OCI-LY7 (cell line): Measurements from ENCODE around the gene EP300. TPM values are rescaled to one million over a fixed set of nuclear protein-coding genes. Genes with fewer than 3 reads are reported as not detected.

ENCODE experiments used
- BruUV-seq: library from RNA; stranded (reverse); fragments of 400-500 nt; replicated peaks from 2 replicates; lab custom pipeline; 2021; lab: Mats Ljungman, UMichigan
- CTCF ChIA-PET: fragments of 300-600 bp; sonication (Branson Sonifier 250); formaldehyde crosslinking; loops from one replicate; lab custom pipeline; 2022; ENCODE audit warnings: antibody characterized with exemption; ENCODE audit not compliant: unreplicated experiment; lab: Charles Lee
- POLR2A ChIA-PET: fragments of 300-600 bp; sonication (Branson Sonifier 250); formaldehyde crosslinking; loops from one replicate; lab custom pipeline; 2022; ENCODE audit warnings: antibody characterized with exemption; lab: Charles Lee
- DNase-seq: peaks from one replicate; pipeline ENCODE4 v3.0.0-alpha.2; 2015; ENCODE audit warnings: low spot score
- H2AFZ ChIP-seq: fragments of 200-600 bp; sonication (generic), shearing (Covaris generic); 2 replicates; pipeline ENCODE4 v1.6.1; 2014; ENCODE audit warnings: mild to moderate bottlenecking, antibody characterized with exemption, low read length, moderate library complexity
- H3K27ac ChIP-seq: fragments of 200-600 bp; sonication (generic); 2 replicates; pipeline ENCODE4 v1.5.1; 2014; ENCODE audit warnings: mixed run types, low read depth, mild to moderate bottlenecking, moderate library complexity, low read length, inconsistent platforms; ENCODE audit not compliant: poor library complexity, severe bottlenecking
- H3K36me3 ChIP-seq: fragments of 200-600 bp; sonication (generic); 2 replicates; pipeline ENCODE4 v1.6.1; 2014; ENCODE audit warnings: mild to moderate bottlenecking, antibody characterized with exemption, low read length, moderate library complexity, mixed read lengths; ENCODE audit not compliant: insufficient read depth
- H3K4me1 ChIP-seq: fragments of 200-600 bp; sonication (generic); 2 replicates; pipeline ENCODE4 v1.5.1; 2014; ENCODE audit warnings: mild to moderate bottlenecking, low read length; ENCODE audit not compliant: insufficient read depth, poor library complexity, severe bottlenecking
- H3K4me2 ChIP-seq: fragments of 200-600 bp; sonication (generic); 2 replicates; pipeline ENCODE4 v1.6.1; 2014; ENCODE audit warnings: mild to moderate bottlenecking, low read length
- H3K4me3 ChIP-seq: fragments of 200-600 bp; sonication (generic); 2 replicates; pipeline ENCODE4 v1.5.1; 2014; ENCODE audit warnings: mild to moderate bottlenecking, low read depth, low read length; ENCODE audit not compliant: poor library complexity, severe bottlenecking
- H3K79me2 ChIP-seq: fragments of 200-600 bp; sonication (generic); 2 replicates; pipeline ENCODE4 v1.6.1; 2016; ENCODE audit warnings: low read depth, mild to moderate bottlenecking, low read length, moderate library complexity, mixed read lengths; ENCODE audit not compliant: insufficient read depth
- H3K9me2 ChIP-seq: fragments of 200-600 bp; sonication (generic); 2 replicates; pipeline ENCODE4 v1.6.1; 2016; ENCODE audit warnings: mild to moderate bottlenecking, low read length, mixed read lengths; ENCODE audit not compliant: insufficient read depth
- H3K9me3 ChIP-seq: fragments of 200-600 bp; sonication (generic); 2 replicates; pipeline ENCODE4 v1.6.1; 2014; ENCODE audit warnings: mild to moderate bottlenecking, mixed run types, low read length, mixed read lengths
- H4K20me1 ChIP-seq: fragments of 200-600 bp; sonication (generic); 2 replicates; pipeline ENCODE4 v1.6.1; 2014; ENCODE audit warnings: mild to moderate bottlenecking, antibody characterized with exemption, low read length, moderate library complexity, mixed read lengths; ENCODE audit not compliant: insufficient read depth
- EZH2phosphoT487 ChIP-seq: fragments of 200-600 bp; sonication (generic); IDR thresholded peaks from 2 replicates; pipeline ENCODE4 v1.6.1; 2018; ENCODE audit warnings: low read depth, borderline replicate concordance, mild to moderate bottlenecking, mixed run types, antibody characterized with exemption, low read length, moderate library complexity, mixed read lengths
- intact Hi-C: fragments of 100-400 bp; cut with micrococcal nuclease; formaldehyde crosslinking; loops from one replicate; pipeline ENCODE4 v1.10.0; 2022; ENCODE audit not compliant: unreplicated experiment
- total RNA-seq, 2 experiments: library from RNA; depleted of rRNA in 1 of 2; stranded (reverse); fragments of >200 nt in 1 of 2; shearing (Covaris generic) in 1 of 2; gene quantifications; 2 replicates each; pipeline ENCODE4 v1.2.3, GENCODE V29; 2014 to 2022
- TF ChIP-seq, protein P1 (sequence below): fragments of 200-600 bp; sonication (generic); conservative IDR thresholded peaks from 2 replicates; pipeline ENCODE4 v1.5.1; 2014; ENCODE audit warnings: mild to moderate bottlenecking, antibody characterized with exemption, low read length, moderate library complexity, mixed read lengths

Gene EP300
- total RNA-seq, 2 experiments from 2014 or later, result 46.2 to 108 TPM

DNA sequence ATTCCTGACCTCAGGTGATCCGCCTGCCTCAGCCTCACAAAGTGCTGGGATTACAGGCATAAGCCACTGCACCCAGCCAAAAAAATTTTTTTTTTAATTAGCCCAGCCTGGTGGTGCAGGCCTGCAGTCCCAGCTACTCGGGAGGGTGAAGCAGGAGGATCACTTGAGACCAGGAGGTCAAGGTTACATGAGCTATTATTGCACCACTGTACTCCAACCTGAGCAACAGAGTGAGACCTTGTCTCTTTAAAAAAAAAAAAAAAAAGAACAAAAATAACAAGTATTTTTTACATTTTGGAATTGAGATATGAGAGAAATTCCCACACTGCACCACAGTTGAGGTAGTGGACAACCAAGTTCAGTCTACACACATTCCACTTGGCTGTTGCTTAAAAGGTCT, 99.1 kb downstream of the EP300 start:
- intact Hi-C loops, result no loop called here
- Histone ChIP-seq H3K79me2 (no peaks in the 10 kb centered on the region), H3K4me2 (no peak overlapping the region), H3K27ac (no peak overlapping the region), H3K36me3 (no peaks in the 10 kb centered on the region), H4K20me1 (no peaks in the 10 kb centered on the region), H3K9me2 (no peaks in the 10 kb centered on the region), H3K9me3 (no peaks in the 10 kb centered on the region), H3K4me3 (no peak overlapping the region), H2AFZ (no peak overlapping the region), H3K4me1 (no peaks in the 10 kb centered on the region)
- no peak for DNase-seq
- BruUV-seq, result no TSS peak
- TF ChIP-seq, protein P1, sequence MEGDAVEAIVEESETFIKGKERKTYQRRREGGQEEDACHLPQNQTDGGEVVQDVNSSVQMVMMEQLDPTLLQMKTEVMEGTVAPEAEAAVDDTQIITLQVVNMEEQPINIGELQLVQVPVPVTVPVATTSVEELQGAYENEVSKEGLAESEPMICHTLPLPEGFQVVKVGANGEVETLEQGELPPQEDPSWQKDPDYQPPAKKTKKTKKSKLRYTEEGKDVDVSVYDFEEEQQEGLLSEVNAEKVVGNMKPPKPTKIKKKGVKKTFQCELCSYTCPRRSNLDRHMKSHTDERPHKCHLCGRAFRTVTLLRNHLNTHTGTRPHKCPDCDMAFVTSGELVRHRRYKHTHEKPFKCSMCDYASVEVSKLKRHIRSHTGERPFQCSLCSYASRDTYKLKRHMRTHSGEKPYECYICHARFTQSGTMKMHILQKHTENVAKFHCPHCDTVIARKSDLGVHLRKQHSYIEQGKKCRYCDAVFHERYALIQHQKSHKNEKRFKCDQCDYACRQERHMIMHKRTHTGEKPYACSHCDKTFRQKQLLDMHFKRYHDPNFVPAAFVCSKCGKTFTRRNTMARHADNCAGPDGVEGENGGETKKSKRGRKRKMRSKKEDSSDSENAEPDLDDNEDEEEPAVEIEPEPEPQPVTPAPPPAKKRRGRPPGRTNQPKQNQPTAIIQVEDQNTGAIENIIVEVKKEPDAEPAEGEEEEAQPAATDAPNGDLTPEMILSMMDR, result no peak
- no peak for TF ChIP-seq EZH2phosphoT487
- CTCF ChIA-PET, result no interaction called here
- POLR2A ChIA-PET, result interaction anchor here (0.6 to 0.7 kb wide), 2 partner anchors 163 to 1731 kb away, joined by 3 read pairs; no protein-coding TSS in a partner anchor

DNA sequence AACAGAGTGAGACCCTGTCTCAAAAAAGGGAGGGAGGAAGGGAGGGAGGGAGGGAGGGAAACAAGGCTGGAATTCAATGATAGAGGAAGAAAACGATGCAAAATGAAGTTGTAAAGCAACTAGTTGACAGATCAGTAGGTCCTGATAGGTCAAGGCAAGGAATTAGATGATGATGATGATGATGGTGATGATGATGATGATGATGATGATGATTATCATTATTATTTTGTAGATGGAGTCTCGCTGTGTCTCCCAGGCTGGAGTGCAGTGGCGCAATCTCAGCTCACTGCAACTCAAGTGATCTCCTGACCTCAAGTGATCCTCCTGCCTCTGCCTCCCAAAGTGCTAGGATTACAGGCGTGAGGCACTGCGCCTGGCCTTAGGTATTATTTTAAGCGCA, 101.4 kb downstream of the EP300 start:
- no peaks in the 10 kb centered on the region for H4K20me1 ChIP-seq
- no peaks in the 10 kb centered on the region for H3K9me3 ChIP-seq
- H3K4me3 ChIP-seq, result no peak overlapping the region
- intact Hi-C loops, result no loop called here
- peaks cover 13% of the 10 kb centered on the region for H3K4me1 ChIP-seq
- H3K27ac ChIP-seq, result no peak overlapping the region
- H2AFZ ChIP-seq, result no peak overlapping the region
- H3K9me2 ChIP-seq, result no peaks in the 10 kb centered on the region
- H3K79me2 ChIP-seq, result no peaks in the 10 kb centered on the region
- no peak for TF ChIP-seq EZH2phosphoT487
- TF ChIP-seq, protein P1, result no peak
- ChIA-PET POLR2A (no interaction called here), CTCF (no interaction called here)
- DNase-seq, result no peak
- BruUV-seq, result no TSS peak
- H3K36me3 ChIP-seq, result no peaks in the 10 kb centered on the region
- no peak overlapping the region for H3K4me2 ChIP-seq

DNA sequence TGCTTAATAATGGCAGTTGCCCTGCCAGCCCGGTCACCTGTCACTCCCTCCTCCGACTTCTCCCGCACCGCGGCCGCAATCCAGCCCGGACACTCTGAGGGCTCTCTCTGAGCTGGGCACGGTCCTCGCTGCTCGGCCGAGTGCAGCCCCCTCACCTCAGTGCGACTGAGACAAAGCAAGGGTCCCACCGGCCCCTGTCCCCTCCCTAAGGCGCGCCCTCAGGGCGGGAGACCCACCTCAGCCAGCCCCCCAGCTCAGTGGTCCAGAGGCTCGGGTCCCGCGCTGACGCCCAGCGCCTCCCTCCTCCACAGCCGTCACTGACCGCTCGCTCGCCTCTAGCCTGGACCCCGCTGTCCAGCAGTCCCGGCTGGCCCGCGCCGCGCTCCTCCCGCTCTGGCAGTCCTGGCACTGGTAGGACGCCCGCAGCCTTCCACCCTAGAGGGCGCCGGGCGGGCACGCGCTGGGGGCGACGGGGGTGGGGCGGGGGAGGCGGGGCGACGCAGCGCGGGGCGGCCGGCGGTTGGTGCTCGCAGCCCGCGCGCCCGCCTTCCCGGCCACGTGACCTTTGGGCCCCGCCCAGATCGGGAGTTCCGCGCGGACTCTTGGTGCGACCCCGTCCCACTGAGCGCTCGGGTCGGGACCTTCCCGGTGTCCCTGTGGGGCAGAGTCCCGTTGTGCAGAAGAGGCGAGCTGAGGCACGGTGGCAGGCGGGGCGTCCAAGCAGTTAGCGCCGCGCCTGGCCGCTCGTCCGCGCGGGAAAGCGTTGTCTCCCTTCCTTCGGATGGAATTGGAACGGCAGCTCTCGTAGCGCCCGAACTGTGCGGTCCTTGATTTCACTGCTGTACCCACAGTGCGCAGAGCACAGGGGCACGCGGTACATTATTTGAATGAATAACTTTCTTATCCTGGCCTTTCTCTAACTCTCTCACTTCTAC, 104.9 kb downstream of the EP300 start:
- CTCF ChIA-PET, result no interaction called here
- H3K36me3 ChIP-seq, result no peaks in the 10 kb centered on the region
- TF ChIP-seq, protein P1, result 0 out of 2 replicates have a peak, but pooled peaks have one; percentile 43
- no peak for TF ChIP-seq EZH2phosphoT487
- POLR2A ChIA-PET, result no interaction called here
- H3K9me3 ChIP-seq, result no peaks in the 10 kb centered on the region
- H3K4me1 ChIP-seq, result peaks cover 13% of the 10 kb centered on the region
- no peaks in the 10 kb centered on the region for H4K20me1 ChIP-seq
- H2AFZ ChIP-seq, result peak overlapping the region; percentile 83
- BruUV-seq, result no TSS peak
- H3K9me2 ChIP-seq, result no peaks in the 10 kb centered on the region
- H3K4me2 ChIP-seq, result peak overlapping the region; percentile 90
- no peak overlapping the region for H3K27ac ChIP-seq
- peak overlapping the region; percentile 78 for H3K4me3 ChIP-seq
- H3K79me2 ChIP-seq, result no peaks in the 10 kb centered on the region
- peak; percentile 88 for DNase-seq
- intact Hi-C loops, result loop anchor here (2.0 kb wide), 1 partner anchor 341 kb away; the partner anchor contains the start of genes ST13 and XPNPEP3
